DOHH2 (cell line): ENCODE results near the gene C3.

Experiments used
- CTCF ChIP-seq: fragments of 200-600 bp; sonication (generic); IDR thresholded peaks from one replicate; pipeline ENCODE4 v1.5.1; 2014; ENCODE audit warnings: antibody characterized with exemption, mild to moderate bottlenecking, low read depth, low read length; ENCODE audit not compliant: poor library complexity, severe bottlenecking
- EZH2phosphoT487 ChIP-seq: fragments of 200-600 bp; sonication (generic); IDR thresholded peaks from 2 replicates; pipeline ENCODE4 v1.6.1; 2017; ENCODE audit warnings: borderline replicate concordance, mild to moderate bottlenecking, antibody characterized with exemption, low read length, moderate library complexity, mixed read lengths

GRCh38 chr19:6649185-6649584, 71.3 kb downstream of the C3 start:
- TF ChIP-seq CTCF: no peak
- no peak for TF ChIP-seq EZH2phosphoT487
